ENCODE measurements around the gene CFAP45.

DNA sequence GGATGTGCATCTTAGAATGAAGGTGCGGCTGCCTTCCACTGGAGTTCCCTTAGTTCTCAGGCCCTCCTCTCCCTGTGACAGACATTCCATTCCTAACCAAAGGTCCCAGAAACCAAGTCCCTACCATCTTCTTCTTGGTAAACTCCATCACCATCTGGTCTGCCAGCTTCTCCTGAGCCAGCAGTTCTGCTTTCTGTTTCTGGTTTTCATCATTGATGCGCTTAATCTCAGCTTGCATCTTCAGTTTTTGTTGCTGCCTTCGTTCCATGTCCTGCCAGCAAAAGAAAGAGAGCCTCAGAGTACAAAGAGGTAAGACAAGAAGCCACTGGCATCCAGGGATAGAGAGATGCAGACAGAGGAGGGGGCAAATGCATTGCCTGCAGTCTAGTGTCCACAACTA lies 19.5 kb downstream of the CFAP45 start:
- TF ChIP-seq CTCF (IDR thresholded peaks at IDR 0.05; ENCODE audit: poor library complexity) (no peak), EZH2 (IDR thresholded peaks at IDR 0.05; ENCODE audit: borderline replicate concordance) (no peak), EZH2phosphoT487 (IDR thresholded peaks at IDR 0.05; ENCODE audit: low read depth, severe bottlenecking, unreplicated experiment) (no peak)
